Measurements from ENCODE around the gene MRPL52.

The MRPL52 gene

DNA sequence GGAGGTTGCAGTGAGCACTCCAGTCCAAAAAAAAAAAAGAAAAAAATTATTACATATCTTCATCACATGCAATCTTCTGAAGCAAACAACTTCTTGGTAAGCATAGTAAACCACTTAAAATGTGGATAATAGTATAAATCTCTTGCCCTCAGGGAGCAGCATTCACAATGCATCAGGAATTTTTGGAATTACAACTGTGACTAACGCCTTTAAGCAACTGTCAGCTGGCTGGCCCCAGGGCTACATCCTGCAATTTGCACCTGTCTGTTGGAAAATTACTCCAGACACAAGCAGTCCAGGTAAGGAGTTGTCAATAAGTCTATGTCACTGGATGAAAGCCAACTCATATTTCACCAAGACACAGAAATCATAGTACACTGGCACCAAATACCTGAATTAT, 9.0 kb upstream of the MRPL52 start:
- H2AFZ ChIP-seq = no peak overlapping the region

GRCh38 chr14:22821193-22822015, 8.3 kb upstream of the MRPL52 start:
- Histone ChIP-seq H3K9me3 (ENCODE audit: control insufficient read depth, low read length) (no peaks in the 10 kb centered on the region), H3K27me3 (ENCODE audit: control insufficient read depth, insufficient read depth, low read length) (no peaks in the 10 kb centered on the region), H3K4me3 (ENCODE audit: low read depth, low read length) (no peak overlapping the region), H3K36me3 (ENCODE audit: control insufficient read depth, insufficient read depth, low read length) (no peaks in the 10 kb centered on the region), H3K79me2 (no peaks in the 10 kb centered on the region), H3K27ac (no peak overlapping the region), H2AFZ (no peak overlapping the region), H3K4me1 (peaks cover 15% of the 10 kb centered on the region), H3K4me2 (ENCODE audit: low read length) (no peak overlapping the region), H3K9ac (no peak overlapping the region)
- no peak for TF ChIP-seq CTCF (IDR thresholded peaks at IDR 0.05)

More for the DNA sequence above, 9.0 kb upstream of the MRPL52 start:
- no peak for TF ChIP-seq CTCF (IDR thresholded peaks at IDR 0.05)
- Histone ChIP-seq H3K9ac (no peak overlapping the region), H3K36me3 (ENCODE audit: control insufficient read depth, insufficient read depth, low read length) (no peaks in the 10 kb centered on the region), H3K27me3 (ENCODE audit: control insufficient read depth, insufficient read depth, low read length) (no peaks in the 10 kb centered on the region), H3K4me1 (peaks cover 18% of the 10 kb centered on the region), H3K79me2 (no peaks in the 10 kb centered on the region), H3K4me3 (ENCODE audit: low read depth, low read length) (no peak overlapping the region), H3K9me3 (ENCODE audit: control insufficient read depth, low read length) (no peaks in the 10 kb centered on the region), H3K27ac (no peak overlapping the region), H3K4me2 (ENCODE audit: low read length) (no peak overlapping the region)

DNA sequence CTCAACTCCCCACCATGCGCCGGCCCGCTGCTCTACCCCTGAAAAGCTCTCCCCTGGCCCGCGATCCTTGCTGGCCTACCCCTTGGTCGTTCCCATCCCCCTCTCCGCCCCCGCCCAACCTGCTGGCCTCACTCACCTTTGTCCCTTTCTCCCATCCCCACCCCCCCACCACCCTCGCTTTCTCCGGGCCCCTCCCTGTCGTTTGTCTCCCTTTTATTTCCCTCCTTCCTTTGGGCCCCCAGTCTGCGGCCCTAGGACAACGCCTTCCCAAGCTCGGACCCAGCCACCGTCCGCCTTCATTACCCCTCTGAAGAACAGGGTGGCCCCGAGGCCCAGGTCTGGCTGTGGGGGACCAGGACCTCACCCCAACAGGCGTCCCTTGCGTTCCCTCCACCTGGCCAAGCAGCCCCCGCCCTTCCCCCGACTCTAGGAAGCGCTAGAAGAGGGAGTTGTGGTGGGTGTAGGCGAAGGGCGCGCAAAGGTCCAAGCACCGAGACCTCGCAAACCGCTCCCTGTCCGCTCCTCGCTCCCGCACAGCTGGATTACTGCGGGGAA, 7.6 kb upstream of the MRPL52 start:
- Histone ChIP-seq H2AFZ (peak overlapping the region; percentile 89), H3K9ac (no peak overlapping the region), H3K4me2 (ENCODE audit: low read length) (peak overlapping the region; percentile 67), H3K27ac (no peak overlapping the region), H3K36me3 (ENCODE audit: control insufficient read depth, insufficient read depth, low read length) (no peaks in the 10 kb centered on the region), H3K79me2 (no peaks in the 10 kb centered on the region), H3K4me3 (ENCODE audit: low read depth, low read length) (no peak overlapping the region), H3K27me3 (ENCODE audit: control insufficient read depth, insufficient read depth, low read length) (no peaks in the 10 kb centered on the region), H3K9me3 (ENCODE audit: control insufficient read depth, low read length) (no peaks in the 10 kb centered on the region), H3K4me1 (peaks cover 15% of the 10 kb centered on the region)
- TF ChIP-seq CTCF (IDR thresholded peaks at IDR 0.05) = no peak

DNA sequence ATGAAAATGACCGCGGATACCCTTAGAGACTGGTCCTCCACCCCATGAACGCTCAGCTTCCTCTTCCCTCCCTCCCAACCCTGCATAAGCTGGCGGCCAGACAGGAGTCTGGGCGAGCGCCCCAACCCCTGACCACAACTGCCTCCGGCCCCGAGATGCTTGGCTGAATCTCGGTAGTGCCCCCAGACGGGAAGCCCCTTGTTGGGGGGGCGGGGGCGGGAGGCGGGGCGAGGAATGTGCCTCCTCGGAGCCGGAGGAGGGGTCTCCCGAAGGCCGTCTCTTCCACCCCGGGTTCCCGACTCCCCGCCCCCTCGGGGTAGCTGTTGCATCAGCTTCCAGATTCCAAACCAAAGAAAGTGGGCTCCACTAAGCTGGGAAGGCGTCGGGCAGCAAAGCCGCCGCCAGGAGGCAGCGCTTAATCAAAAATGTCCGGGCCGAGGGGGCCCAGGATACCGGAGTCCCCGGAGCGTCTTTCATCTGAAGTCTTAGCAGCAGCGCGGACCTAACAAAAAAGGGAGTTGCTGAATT, 7.1 kb upstream of the MRPL52 start:
- Histone ChIP-seq H3K27ac (peak overlapping the region; percentile 51), H3K9me3 (ENCODE audit: control insufficient read depth, low read length) (no peaks in the 10 kb centered on the region), H3K79me2 (no peaks in the 10 kb centered on the region), H2AFZ (peak overlapping the region; percentile 89), H3K9ac (no peak overlapping the region), H3K27me3 (ENCODE audit: control insufficient read depth, insufficient read depth, low read length) (no peaks in the 10 kb centered on the region), H3K4me2 (ENCODE audit: low read length) (peak overlapping the region; percentile 67), H3K4me3 (ENCODE audit: low read depth, low read length) (peak overlapping the region; percentile 40), H3K36me3 (ENCODE audit: control insufficient read depth, insufficient read depth, low read length) (no peaks in the 10 kb centered on the region), H3K4me1 (peaks cover 15% of the 10 kb centered on the region)
- peak; percentile 93 for TF ChIP-seq CTCF (IDR thresholded peaks at IDR 0.05)

All from parathyroid adenoma (tissue), 2 donors.